Type B pancreatic cell (in vitro differentiated cells): ENCODE results near the gene HAGH. TPM values are rescaled to one million over a fixed set of nuclear protein-coding genes. Genes with fewer than 3 reads are reported as not detected.

ENCODE experiments used
- DNase-seq: peaks from one replicate; pipeline ENCODE4 v3.0.0; 2021; ENCODE audit warnings: mixed read lengths; ENCODE audit not compliant: unreplicated experiment; ENCODE audit errors: extremely low spot score
- H3K27ac Mint-ChIP-seq: 2 replicates; pipeline ENCODE4 v1.8.0; 2021; ENCODE audit warnings: mild to moderate bottlenecking, mixed read lengths
- H3K27me3 Mint-ChIP-seq: 2 replicates; pipeline ENCODE4 v1.8.0; 2021; ENCODE audit warnings: mixed read lengths
- H3K36me3 Mint-ChIP-seq: 2 replicates; pipeline ENCODE4 v1.8.0; 2021; ENCODE audit warnings: mixed read lengths
- H3K4me1 Mint-ChIP-seq: one replicate; pipeline ENCODE4 v1.8.0; 2021; ENCODE audit warnings: mixed read lengths; ENCODE audit not compliant: unreplicated experiment
- H3K4me3 Mint-ChIP-seq: 2 replicates; pipeline ENCODE4 v1.8.0; 2021; ENCODE audit warnings: mild to moderate bottlenecking, mixed read lengths
- H3K9me3 Mint-ChIP-seq: 2 replicates; pipeline ENCODE4 v1.8.0; 2021; ENCODE audit warnings: mixed read lengths
- total RNA-seq: library from RNA; stranded (reverse); gene quantifications from 2 replicates; pipeline ENCODE4 v1.2.1, GENCODE V29; 2021; ENCODE audit warnings: low replicate concordance
- TF ChIP-seq, protein P1 (sequence below): fragments of 200-600 bp; sonication (generic); conservative IDR thresholded peaks from 2 replicates; pipeline ENCODE4 v1.5.0; 2021; ENCODE audit warnings: antibody characterized with exemption, mild to moderate bottlenecking

HAGH gene
- total RNA-seq, 1 donor from 2014 or later, result 36.7 TPM

DNA sequence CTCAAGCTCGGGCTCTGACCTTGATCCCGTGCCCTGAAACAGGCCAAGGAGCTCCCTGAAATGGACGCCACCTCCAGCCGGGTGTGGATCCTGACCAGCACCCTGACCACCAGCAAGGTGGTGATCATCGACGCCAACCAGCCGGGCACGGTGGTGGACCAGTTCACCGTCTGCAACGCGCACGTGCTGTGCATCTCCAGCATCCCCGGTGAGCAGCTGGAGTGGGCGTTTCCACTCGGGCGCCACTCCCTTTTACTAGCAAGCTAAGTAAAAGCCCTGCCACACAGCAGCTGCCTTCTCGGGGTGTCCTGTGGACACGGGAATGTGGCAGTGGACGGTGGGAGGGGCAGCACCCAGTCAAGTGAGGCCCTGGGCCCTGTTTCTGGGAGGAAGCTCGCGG, 61.7 kb downstream of the HAGH start:
- Mint-ChIP-seq H3K27ac (no peak overlapping the region), H3K4me1 (no peaks in the 10 kb centered on the region), H3K9me3 (no peaks in the 10 kb centered on the region), H3K36me3 (no peaks in the 10 kb centered on the region), H3K4me3 (no peak overlapping the region), H3K27me3 (no peaks in the 10 kb centered on the region)
- no peak for DNase-seq
- TF ChIP-seq, protein P1, sequence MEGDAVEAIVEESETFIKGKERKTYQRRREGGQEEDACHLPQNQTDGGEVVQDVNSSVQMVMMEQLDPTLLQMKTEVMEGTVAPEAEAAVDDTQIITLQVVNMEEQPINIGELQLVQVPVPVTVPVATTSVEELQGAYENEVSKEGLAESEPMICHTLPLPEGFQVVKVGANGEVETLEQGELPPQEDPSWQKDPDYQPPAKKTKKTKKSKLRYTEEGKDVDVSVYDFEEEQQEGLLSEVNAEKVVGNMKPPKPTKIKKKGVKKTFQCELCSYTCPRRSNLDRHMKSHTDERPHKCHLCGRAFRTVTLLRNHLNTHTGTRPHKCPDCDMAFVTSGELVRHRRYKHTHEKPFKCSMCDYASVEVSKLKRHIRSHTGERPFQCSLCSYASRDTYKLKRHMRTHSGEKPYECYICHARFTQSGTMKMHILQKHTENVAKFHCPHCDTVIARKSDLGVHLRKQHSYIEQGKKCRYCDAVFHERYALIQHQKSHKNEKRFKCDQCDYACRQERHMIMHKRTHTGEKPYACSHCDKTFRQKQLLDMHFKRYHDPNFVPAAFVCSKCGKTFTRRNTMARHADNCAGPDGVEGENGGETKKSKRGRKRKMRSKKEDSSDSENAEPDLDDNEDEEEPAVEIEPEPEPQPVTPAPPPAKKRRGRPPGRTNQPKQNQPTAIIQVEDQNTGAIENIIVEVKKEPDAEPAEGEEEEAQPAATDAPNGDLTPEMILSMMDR, result no peak

DNA sequence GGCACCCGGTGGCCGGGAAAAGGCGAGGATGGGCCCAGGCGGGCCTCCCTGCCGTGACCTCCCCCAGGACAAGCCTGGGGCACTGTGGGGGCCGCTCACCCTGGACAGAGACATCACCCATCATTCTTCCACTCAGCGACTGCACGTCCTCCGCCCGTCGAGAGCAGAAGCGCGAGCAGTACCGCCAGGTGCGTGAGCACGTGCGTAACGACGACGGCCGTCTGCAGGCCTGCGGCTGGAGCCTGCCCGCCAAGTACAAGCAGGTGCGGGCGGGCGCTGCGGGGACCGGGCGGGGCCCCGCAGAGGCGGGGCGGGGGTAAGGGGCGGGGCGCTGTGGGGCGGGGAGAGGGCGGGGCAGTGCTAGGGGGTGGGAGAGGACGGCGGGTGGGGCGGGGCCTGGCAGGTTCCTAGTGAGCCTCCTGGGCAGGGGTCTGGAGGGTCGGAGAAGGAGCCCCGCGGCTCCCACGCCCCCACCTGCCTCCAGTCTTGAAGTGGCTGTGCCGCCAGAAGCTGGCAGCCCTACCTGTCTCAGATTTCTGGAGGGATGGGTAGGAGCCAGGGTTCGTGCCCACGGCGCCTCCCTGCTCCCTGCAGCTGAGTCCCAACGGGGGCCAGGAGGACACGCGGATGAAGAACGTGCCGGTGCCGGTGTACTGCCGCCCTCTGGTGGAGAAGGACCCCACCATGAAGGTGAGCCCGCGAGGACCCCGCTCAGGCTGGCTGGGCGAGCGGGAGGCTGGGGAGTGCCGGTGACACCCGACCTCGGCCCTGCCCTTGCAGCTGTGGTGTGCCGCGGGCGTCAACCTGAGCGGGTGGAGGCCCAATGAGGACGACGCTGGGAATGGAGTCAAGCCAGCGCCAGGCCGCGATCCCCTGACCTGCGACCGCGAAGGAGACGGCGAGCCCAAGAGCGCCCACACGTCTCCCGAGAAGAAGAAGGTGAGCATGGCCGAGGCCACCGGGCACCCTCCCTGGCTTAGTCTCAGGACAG, 62.8 kb downstream of the HAGH start:
- H3K27me3 Mint-ChIP-seq, result no peaks in the 10 kb centered on the region
- no peak overlapping the region for H3K4me3 Mint-ChIP-seq
- no peak overlapping the region for H3K27ac Mint-ChIP-seq
- no peaks in the 10 kb centered on the region for H3K9me3 Mint-ChIP-seq
- H3K4me1 Mint-ChIP-seq, result no peaks in the 10 kb centered on the region
- TF ChIP-seq, protein P1, result peak; percentile 69
- DNase-seq, result no peak
- H3K36me3 Mint-ChIP-seq, result no peaks in the 10 kb centered on the region

GRCh38 chr16:1762879-1763520, 63.6 kb downstream of the HAGH start:
- no peaks in the 10 kb centered on the region for H3K36me3 Mint-ChIP-seq

DNA sequence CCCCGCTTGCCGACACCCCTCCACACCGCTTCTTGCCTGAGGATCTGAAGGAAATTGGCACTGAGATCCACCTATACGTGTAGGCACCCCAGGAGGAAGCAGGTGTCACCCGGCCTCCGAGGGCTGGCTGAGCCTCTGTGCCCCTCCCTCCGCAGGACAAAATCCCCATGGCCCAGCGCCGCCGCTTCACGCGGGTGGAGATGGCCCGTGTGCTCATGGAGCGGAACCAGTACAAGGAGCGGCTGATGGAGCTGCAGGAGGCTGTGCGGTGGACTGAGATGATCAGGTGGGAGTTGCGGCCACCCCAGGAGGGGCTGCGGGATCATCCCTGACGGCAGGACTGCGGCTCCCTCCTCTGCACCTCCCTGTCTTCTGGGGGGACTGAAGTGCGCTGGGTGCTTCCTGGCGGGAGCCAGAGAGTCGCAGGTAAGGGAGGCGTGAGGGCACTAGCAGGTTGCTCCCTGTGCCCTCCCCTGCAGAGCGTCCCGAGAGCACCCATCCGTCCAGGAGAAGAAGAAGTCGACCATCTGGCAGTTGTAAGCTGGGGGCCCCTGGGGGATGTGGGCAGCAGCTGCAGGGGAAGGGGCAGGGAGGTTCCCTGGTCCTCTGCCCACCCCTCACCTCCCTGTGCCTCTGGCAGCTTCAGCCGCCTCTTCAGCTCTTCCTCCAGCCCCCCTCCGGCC, 64.3 kb downstream of the HAGH start:
- no peak overlapping the region for H3K4me3 Mint-ChIP-seq
- DNase-seq, result no peak
- no peaks in the 10 kb centered on the region for H3K4me1 Mint-ChIP-seq

More at GRCh38 chr16:1762879-1763520, 63.6 kb downstream of the HAGH start:
- Mint-ChIP-seq H3K4me1 (no peaks in the 10 kb centered on the region), H3K27me3 (no peaks in the 10 kb centered on the region), H3K27ac (no peak overlapping the region), H3K4me3 (no peak overlapping the region), H3K9me3 (no peaks in the 10 kb centered on the region)
- DNase-seq, result no peak
- TF ChIP-seq, protein P1, result no peak

GRCh38 chr16:1761751-1762150, 64.9 kb downstream of the HAGH start:
- H3K27ac Mint-ChIP-seq, result no peak overlapping the region
- no peaks in the 10 kb centered on the region for H3K36me3 Mint-ChIP-seq
- no peak for DNase-seq
- H3K9me3 Mint-ChIP-seq, result no peaks in the 10 kb centered on the region
- no peaks in the 10 kb centered on the region for H3K27me3 Mint-ChIP-seq
- H3K4me1 Mint-ChIP-seq, result no peaks in the 10 kb centered on the region
- TF ChIP-seq, protein P1, result no peak
- no peak overlapping the region for H3K4me3 Mint-ChIP-seq

More for the DNA sequence above, 64.3 kb downstream of the HAGH start:
- no peaks in the 10 kb centered on the region for H3K36me3 Mint-ChIP-seq
- H3K27ac Mint-ChIP-seq, result no peak overlapping the region
- TF ChIP-seq, protein P1, result no peak
- H3K27me3 Mint-ChIP-seq, result no peaks in the 10 kb centered on the region
- H3K9me3 Mint-ChIP-seq, result no peaks in the 10 kb centered on the region
